Natural killer cell treated with Interleukin-12 subunit alpha and Interleukin-12 subunit beta and Interleukin-15 and Interleukin-18, amount 100 ng/mL, for 72 hours (primary cell): ENCODE measurements around the gene PPP1R3G. TPM values are rescaled to one million over a fixed set of nuclear protein-coding genes. Genes with fewer than 3 reads are reported as not detected.
"Not testable (repeated sequence)": the region's sequence is repeated elsewhere in the genome, so short reads cannot be mapped to it uniquely, and the experiment has no call there.

Experiments
- ATAC-seq, 2 donors: fragments of 150-1000 bp; cut with Tn5 transposase in 1 of 2; sonication (Bioruptor Pico), chemical (Tn5 transposase) in 1 of 2; 2 replicates each; pipeline ENCODE4 v1.10.0; 2021
- DNase-seq: peaks from one replicate; pipeline ENCODE4 v3.0.0; 2022; ENCODE audit warnings: low spot score
- H3K27ac Mint-ChIP-seq, 2 donors: 1 replicate in 1 of 2; 2 replicates in 1 of 2; pipeline ENCODE4 v1.8.0; 2022; ENCODE audit warnings: mixed read lengths in 2 of 2, mild to moderate bottlenecking in 1 of 2, moderate library complexity in 1 of 2
- H3K27me3 Mint-ChIP-seq, 2 donors: 1 replicate in 1 of 2; 2 replicates in 1 of 2; pipeline ENCODE4 v1.8.0; 2022; ENCODE audit warnings: mixed read lengths in 2 of 2
- H3K36me3 Mint-ChIP-seq: one replicate; pipeline ENCODE4 v1.8.0; 2022; ENCODE audit warnings: mixed read lengths
- H3K4me1 Mint-ChIP-seq, 2 donors: 1 replicate in 1 of 2; 2 replicates in 1 of 2; pipeline ENCODE4 v1.8.0; 2022; ENCODE audit warnings: low read depth in 2 of 2, mixed read lengths in 2 of 2, mild to moderate bottlenecking in 1 of 2
- H3K4me3 Mint-ChIP-seq: one replicate; pipeline ENCODE4 v1.8.0; 2022; ENCODE audit warnings: mixed read lengths
- H3K9me3 Mint-ChIP-seq: 2 replicates; pipeline ENCODE4 v1.8.0; 2022; ENCODE audit warnings: mixed read lengths
- total RNA-seq, 2 donors: library from RNA; stranded (reverse); gene quantifications; one replicate each; pipeline ENCODE4 v1.2.3, GENCODE V29; 2022

The PPP1R3G gene
- total RNA-seq, 2 donors from 2014 or later: 0.05 TPM; not detected in 1

DNA sequence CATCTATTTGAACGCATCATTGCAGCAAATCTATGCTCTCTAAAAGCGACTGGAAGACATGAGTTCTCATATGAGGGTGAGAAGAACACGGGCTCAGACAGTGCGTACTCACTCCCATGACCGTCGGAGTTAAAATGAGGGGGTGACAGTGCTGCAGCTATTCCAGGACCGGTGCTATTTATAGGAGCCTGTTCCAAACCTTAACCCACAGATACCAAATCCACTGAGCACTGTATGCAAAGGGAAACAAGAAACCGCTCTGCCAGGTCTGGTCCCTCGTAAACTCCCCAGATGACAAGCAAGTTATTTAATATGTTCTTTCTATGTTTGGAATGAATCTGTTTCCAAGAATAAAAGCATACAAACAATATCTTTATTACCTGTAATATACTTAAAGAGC lies 22.9 kb downstream of the PPP1R3G start:
- no peaks in the 10 kb centered on the region for H3K27me3 Mint-ChIP-seq
- no peaks in the 10 kb centered on the region for H3K36me3 Mint-ChIP-seq
- H3K9me3 Mint-ChIP-seq: no peaks in the 10 kb centered on the region
- no peak overlapping the region for H3K27ac Mint-ChIP-seq
- H3K4me1 Mint-ChIP-seq: no peaks in the 10 kb centered on the region
- DNase-seq (no peak), ATAC-seq (no peak)
- no peak overlapping the region for H3K4me3 Mint-ChIP-seq

DNA sequence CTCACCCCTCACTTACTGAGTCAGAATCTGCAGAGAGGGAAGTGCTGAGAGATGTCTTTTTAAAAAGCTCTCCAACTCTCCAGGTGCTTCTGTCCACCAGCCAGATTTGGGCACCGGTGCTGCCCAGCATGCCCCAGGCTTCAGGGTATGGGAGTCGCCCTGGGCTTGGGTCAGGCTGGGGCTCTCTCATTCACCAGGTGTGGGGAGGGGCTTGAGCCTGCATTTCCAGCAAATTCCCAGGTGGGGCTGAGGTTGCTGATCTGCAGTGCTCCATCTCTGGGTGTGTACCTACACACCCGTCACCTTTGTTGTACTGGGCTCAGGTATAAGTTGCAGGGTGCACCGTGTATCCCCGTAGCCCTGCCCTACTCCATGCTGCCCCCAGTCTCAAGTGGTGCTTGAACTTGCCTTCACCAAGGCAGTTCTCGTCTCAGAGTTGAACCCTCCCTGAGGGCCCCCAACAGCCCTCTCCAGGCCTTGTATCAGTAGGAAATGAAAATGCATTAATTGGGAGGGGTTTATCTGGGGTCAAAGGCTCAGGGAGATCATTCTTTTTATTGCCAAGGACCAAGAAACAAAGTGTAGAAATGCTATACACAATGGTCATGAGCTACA lies 23.5 kb downstream of the PPP1R3G start:
- Mint-ChIP-seq H3K9me3 (no peaks in the 10 kb centered on the region), H3K4me1 (no peaks in the 10 kb centered on the region), H3K36me3 (no peaks in the 10 kb centered on the region), H3K4me3 (no peak overlapping the region), H3K27me3 (no peaks in the 10 kb centered on the region), H3K27ac (no peak overlapping the region)
- ATAC-seq (no peak), DNase-seq (no peak)

DNA sequence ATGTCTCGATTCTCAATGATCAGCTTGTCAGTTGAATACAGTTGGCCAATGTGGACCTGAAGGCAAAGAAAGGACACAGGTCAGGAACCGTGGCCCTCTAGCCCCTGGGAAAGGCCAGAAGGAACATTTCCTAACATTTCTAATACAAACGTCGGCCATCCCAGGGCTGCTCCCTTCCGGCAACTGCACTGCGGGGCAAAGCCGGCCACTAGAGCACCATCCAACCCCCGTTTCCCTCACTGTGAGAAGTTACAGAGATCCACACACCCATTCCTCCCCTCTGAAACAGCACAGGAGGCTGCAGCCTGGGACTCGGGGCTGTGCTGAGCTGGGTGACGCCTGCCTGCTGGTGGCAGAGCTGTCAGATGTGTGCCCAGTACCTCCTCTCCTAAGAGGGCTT lies 24.3 kb downstream of the PPP1R3G start:
- Mint-ChIP-seq H3K36me3 (no peaks in the 10 kb centered on the region), H3K27ac (no peak overlapping the region), H3K9me3 (no peaks in the 10 kb centered on the region), H3K4me3 (no peak overlapping the region), H3K27me3 (no peaks in the 10 kb centered on the region), H3K4me1 (no peaks in the 10 kb centered on the region)
- ATAC-seq: no peak
- DNase-seq: no peak

DNA sequence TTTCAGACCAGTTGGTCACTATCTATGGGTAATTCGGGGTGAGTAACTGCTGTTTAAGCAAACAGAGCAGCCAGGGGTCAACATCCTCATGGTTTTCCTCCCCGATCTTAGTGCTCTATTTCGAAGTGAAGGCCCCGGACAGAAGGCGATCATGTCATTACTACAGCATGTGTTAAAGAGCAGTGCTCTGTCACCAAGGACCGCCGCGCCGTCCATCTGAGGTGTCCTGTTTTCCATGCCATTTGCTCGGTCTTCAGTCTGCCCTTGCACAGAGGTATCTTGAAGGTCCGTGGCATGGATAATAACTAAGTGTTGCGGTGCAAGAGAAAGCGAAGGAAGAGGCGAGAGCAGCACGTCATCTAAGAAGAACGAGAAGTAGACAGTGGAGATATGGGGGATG lies 25.1 kb downstream of the PPP1R3G start:
- Mint-ChIP-seq H3K4me1 (no peaks in the 10 kb centered on the region), H3K4me3 (no peak overlapping the region), H3K36me3 (no peaks in the 10 kb centered on the region), H3K9me3 (no peaks in the 10 kb centered on the region), H3K27ac (no peak overlapping the region), H3K27me3 (no peaks in the 10 kb centered on the region)
- ATAC-seq: no peak
- DNase-seq: no peak

DNA sequence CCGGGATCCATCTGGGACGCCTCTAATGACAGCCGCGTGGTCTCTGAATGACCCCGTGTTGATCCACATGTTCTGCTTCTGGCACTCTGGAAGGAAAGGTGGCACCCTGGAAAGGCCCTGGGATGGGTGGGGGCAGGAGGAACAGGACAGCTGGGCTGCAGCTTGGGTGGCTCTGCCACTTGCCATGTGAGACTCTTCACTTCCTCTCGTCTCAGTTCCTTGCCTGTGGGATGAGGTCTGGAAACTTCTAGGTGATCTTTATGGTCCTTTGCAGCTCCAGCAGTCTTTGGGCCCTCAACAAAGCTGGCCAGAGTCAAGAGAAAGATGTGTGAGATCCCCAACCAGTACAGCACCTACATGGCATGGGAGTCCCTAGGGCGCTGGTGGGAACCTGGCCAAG lies 26.5 kb downstream of the PPP1R3G start:
- no peak for DNase-seq
- Mint-ChIP-seq H3K36me3 (no peaks in the 10 kb centered on the region), H3K27me3 (no peaks in the 10 kb centered on the region), H3K4me3 (no peak overlapping the region), H3K9me3 (no peaks in the 10 kb centered on the region), H3K27ac (no peak overlapping the region), H3K4me1 (no peaks in the 10 kb centered on the region)
- ATAC-seq: peak in 1 of 2 donors; percentile 24

DNA sequence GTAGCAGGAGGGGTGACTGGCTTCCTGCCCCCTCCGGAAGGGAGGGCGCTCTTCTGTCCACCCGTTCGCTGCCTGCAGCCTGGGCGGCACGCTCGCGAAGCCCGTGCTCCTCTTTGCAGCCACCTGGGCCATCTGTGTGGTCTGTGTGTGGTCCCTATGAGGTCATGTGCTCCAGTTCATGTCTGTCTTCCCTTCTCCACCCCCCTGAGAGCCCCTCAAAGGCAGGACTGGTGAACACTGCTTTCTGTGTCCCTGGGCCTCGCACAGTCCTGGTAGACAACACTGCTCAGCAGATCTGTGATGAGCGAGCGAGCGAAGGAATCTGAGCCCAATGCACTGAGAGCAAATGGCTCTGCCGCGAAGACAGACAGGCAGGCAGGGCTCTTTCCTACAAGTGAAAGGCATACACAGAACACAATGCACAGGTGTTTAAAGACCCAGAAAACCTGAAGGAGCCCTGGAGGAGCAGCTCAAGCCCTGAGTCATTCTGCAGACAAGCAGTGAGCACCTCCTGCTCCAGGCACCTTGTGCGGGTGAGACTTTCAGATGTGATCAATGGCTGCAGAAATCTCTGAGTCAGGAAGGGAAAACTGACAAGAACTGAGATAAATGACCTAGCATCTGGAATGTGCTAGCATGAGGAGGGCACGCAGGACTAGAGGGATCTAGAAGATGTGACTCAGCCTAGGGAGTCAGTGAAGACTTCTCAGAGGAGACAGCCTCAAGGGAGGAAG lies 27.1 kb downstream of the PPP1R3G start:
- no peaks in the 10 kb centered on the region for H3K36me3 Mint-ChIP-seq
- H3K4me1 Mint-ChIP-seq: no peaks in the 10 kb centered on the region
- no peak overlapping the region for H3K4me3 Mint-ChIP-seq
- H3K27me3 Mint-ChIP-seq: no peaks in the 10 kb centered on the region
- no peak for DNase-seq
- H3K27ac Mint-ChIP-seq: no peak overlapping the region
- no peak for ATAC-seq
- no peaks in the 10 kb centered on the region for H3K9me3 Mint-ChIP-seq

DNA sequence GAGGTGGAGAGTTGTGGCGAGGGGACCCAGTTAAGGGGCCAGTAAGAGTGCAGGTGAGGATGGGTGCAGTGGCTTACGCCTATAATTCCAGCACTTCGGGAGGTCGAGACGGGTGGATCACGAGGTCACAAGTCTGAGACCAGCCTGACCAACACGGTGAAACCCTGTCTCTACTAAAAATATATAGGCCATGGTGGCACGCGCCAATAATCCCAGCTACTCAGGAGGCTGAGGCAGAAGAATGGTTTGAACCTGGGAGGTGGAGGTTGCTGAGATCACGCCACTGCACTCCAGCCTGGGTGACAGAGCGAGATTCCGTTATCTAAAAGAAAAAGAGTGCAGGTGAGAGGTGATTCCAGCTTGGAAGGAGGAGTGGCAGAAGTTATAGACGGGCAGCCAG lies 28.0 kb downstream of the PPP1R3G start:
- Mint-ChIP-seq H3K4me1 (no peaks in the 10 kb centered on the region), H3K27ac (no peak overlapping the region), H3K27me3 (no peaks in the 10 kb centered on the region), H3K9me3 (no peaks in the 10 kb centered on the region), H3K36me3 (no peaks in the 10 kb centered on the region), H3K4me3 (no peak overlapping the region)
- DNase-seq (no peak), ATAC-seq (no peak)

DNA sequence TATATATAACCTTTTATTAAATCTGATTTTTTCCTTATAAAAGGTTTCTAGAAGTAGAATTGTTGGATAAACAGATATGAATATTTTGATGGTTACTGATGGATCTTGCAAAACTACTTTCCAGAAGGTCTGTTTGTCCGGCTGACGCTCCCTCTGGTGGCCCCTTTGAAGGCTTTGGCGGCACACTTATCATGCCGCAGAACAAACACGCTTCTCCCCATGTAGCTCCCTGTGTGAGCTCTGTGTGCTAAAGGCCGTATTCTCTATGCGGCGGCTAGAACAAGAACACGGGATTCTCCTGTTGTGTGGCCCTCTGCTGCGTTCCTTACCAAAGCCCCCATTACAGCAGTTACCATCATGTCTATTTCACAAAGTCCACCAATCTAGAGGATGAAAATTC lies 30.0 kb downstream of the PPP1R3G start:
- ATAC-seq (no peak), DNase-seq (no peak)
- no peak overlapping the region for H3K27ac Mint-ChIP-seq
- no peaks in the 10 kb centered on the region for H3K36me3 Mint-ChIP-seq
- no peak overlapping the region for H3K4me3 Mint-ChIP-seq
- H3K9me3 Mint-ChIP-seq: no peaks in the 10 kb centered on the region
- no peaks in the 10 kb centered on the region for H3K4me1 Mint-ChIP-seq
- H3K27me3 Mint-ChIP-seq: no peaks in the 10 kb centered on the region

DNA sequence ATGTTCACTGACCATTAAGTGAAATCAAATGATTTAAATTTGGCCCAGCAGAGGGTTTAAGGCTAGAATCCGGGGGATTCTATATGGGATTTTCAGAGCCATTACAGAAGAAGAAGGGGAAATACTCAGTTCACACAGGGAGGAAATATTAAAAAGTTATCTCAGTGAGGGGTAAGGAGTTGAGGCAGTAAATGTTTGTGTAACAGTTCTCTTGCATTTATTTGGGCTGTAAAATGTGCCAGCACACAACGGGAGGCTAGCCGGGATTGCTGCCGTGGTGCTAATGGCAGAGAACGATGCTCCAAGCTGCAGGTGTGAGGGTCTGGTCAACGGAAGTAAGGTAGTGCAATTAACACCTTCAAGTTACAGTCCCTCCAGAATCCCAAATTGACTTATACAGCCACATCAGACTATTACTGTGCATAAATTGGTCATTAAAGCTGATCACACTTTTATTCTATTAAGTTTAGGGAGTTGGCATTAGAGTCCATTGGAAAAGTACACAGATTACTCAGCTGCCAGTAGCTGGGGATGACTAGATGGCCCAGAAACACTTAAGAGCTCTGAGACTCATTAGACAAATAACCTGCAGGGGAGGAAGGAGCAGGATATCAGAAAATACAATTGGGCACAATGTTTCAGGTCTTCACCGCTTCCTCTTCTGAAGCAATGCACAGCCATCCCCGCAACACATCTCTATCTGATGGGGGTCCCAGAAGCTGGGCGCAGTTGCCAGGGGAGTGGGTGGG lies 31.3 kb downstream of the PPP1R3G start:
- ATAC-seq: no peak
- no peaks in the 10 kb centered on the region for H3K27me3 Mint-ChIP-seq

DNA sequence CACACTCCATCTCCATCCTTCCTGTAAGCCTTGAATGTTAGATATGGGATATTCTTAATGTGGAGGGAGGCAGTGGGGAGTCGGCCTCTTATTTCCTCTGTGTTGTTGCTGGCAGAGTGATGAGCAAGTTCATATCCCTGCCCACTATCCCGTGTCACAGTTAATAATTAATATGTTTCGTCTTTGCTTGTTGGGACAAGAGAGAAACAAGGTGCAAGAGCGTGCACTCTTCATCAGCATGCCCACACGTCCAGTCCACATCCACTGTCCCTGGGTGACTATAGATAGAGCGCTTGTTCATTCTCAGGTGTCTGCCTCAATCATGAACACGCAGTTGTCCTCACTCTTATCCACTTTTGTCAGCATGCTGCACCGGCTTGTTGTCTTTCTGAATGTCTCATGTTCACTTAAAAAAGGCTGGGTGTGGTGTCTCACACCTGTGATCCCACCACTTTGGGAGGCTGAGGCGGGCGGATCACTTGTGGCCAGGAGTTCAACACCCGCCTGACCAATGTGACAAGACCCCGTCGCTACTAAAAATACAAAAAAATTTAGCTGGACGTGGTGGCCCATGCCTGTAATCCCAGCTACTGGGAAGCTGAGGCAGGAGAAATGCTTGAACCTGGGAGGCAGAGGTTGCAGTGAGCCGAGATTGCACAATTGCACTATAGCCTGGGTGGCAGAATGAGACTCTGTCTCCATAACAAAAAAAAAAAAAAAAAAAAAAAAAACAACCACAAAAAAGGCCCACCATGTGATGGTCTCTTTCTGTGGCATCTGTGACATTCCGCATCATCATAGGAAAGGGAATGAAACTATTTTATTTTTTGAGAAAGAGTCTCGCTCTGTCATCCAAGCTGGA lies 34.2 kb downstream of the PPP1R3G start:
- no peaks in the 10 kb centered on the region for H3K4me1 Mint-ChIP-seq
- DNase-seq: no peak
- no peaks in the 10 kb centered on the region for H3K27me3 Mint-ChIP-seq
- no peak overlapping the region for H3K4me3 Mint-ChIP-seq
- H3K36me3 Mint-ChIP-seq: no peaks in the 10 kb centered on the region
- H3K27ac Mint-ChIP-seq: no peak overlapping the region
- H3K9me3 Mint-ChIP-seq: no peaks in the 10 kb centered on the region
- ATAC-seq: no peak

More for the DNA sequence above, 31.3 kb downstream of the PPP1R3G start:
- H3K4me3 Mint-ChIP-seq: no peak overlapping the region
- H3K4me1 Mint-ChIP-seq: no peaks in the 10 kb centered on the region
- no peaks in the 10 kb centered on the region for H3K36me3 Mint-ChIP-seq
- no peak overlapping the region for H3K27ac Mint-ChIP-seq
- DNase-seq: no peak
- no peaks in the 10 kb centered on the region for H3K9me3 Mint-ChIP-seq

DNA sequence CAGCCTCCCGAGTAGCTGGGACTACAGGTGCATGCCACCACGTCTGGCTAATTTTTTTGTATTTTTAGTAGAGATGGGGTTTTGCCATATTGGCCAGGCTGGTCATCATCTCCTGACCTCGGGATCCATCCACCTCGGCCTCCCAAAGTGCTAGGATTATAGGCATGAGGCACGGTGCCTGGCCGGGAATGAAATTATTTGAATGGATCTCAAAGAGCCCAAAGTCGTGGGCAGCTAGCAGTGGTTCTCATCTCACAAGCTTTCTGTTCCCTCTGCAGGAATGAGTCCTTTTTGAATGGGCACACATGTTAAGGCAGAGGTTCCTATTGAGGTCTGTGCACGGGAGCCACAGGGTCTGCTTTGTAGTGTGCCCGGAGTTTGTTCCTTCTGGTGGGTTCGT lies 34.9 kb downstream of the PPP1R3G start:
- Mint-ChIP-seq H3K9me3 (no peaks in the 10 kb centered on the region), H3K4me1 (no peaks in the 10 kb centered on the region), H3K4me3 (no peak overlapping the region)

DNA sequence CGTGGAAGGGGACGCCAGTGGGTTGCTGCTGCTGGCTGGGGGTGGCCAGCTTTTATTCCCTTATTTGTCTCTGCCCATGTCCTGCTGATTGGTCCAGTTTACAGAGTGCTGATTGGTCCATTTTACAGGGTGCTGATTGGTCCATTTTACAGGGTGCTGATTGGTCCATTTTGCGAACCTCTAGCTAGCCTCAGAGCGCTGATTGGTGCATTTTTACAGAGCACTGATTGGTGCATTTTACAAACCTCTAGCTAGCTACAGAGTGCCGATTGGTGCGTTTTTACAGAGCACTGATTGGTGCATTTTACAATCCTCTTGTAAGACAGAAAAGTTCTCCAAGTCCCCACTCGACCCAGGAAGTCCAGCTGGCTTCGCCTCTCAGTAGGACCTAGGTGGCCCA lies 35.4 kb downstream of the PPP1R3G start:
- H3K9me3 Mint-ChIP-seq, H3K27ac Mint-ChIP-seq, ATAC-seq, H3K27me3 Mint-ChIP-seq, H3K4me3 Mint-ChIP-seq, H3K36me3 Mint-ChIP-seq, DNase-seq, H3K4me1 Mint-ChIP-seq: not testable (repeated sequence)

More for the DNA sequence above, 34.9 kb downstream of the PPP1R3G start:
- H3K27ac Mint-ChIP-seq: no peak overlapping the region
- no peaks in the 10 kb centered on the region for H3K36me3 Mint-ChIP-seq
- H3K27me3 Mint-ChIP-seq: no peaks in the 10 kb centered on the region
- no peak for ATAC-seq
- no peak for DNase-seq

DNA sequence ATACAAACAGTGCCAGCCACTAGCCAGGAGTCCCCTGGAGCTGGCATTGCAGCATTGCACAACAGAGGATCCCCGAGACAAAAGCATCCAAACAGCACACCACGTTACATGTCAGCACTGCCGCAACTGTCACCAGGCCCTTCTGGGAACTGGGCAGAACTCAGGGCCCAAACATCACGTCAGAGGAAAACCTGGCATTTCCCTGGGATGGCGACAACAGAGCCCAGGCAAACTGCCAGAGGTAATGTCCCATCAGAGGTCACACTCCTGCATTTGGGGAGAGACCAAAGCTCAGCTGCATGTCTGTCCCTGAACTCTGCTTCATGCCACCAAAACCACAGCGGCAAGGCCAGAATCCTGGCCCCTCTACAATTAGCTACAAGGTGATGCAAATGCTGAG lies 36.3 kb downstream of the PPP1R3G start:
- no peak for DNase-seq
- Mint-ChIP-seq H3K27me3 (no peaks in the 10 kb centered on the region), H3K27ac (no peak overlapping the region), H3K36me3 (no peaks in the 10 kb centered on the region), H3K4me3 (no peak overlapping the region), H3K4me1 (no peaks in the 10 kb centered on the region), H3K9me3 (no peaks in the 10 kb centered on the region)
- ATAC-seq: no peak
